Thyroid gland (tissue), 4 donors: ENCODE measurements around the gene INSC. TPM values are rescaled to one million over a fixed set of nuclear protein-coding genes. Genes with fewer than 3 reads are reported as not detected.

Experiments used
- DNase-seq, 2 donors: peaks; one replicate each; pipeline ENCODE4 v3.0.0-alpha.2; 2019
- H3K27ac ChIP-seq, 3 donors: fragments of 200-600 bp; sonication (generic); 1 replicate in 2 of 3; 2 replicates in 1 of 3; pipeline ENCODE4 v1.5.1; 2016 to 2019; ENCODE audit warnings: mild to moderate bottlenecking in 1 of 3, moderate library complexity in 1 of 3
- H3K27me3 ChIP-seq: fragments of 200-600 bp; sonication (generic); one replicate; pipeline ENCODE4 v1.5.1; 2019
- H3K36me3 ChIP-seq, 2 donors: fragments of 200-600 bp; sonication (generic); one replicate each; pipeline ENCODE4 v1.5.1; 2016 to 2019
- H3K4me1 ChIP-seq, 2 donors: fragments of 200-600 bp; sonication (generic); one replicate each; pipeline ENCODE4 v1.5.1; 2017 to 2019
- H3K4me3 ChIP-seq, 3 donors: fragments of 200-600 bp; sonication (generic); replicated peaks in 1 of 3; 1 replicate in 2 of 3; 2 replicates in 1 of 3; pipeline ENCODE4 v1.5.1; 2016; ENCODE audit warnings: mild to moderate bottlenecking in 1 of 3
- H3K9me3 ChIP-seq: fragments of 200-600 bp; sonication (generic); one replicate; pipeline ENCODE4 v1.5.1; 2017
- CTCF ChIP-seq, 6 experiments: fragments of 200-600 bp in 3 of 6; fragments of 450-650 bp in 3 of 6; sonication (generic) in 3 of 6; IDR thresholded peaks; one replicate each; pipeline ENCODE4 v1.5.1; 2016 to 2019; ENCODE audit warnings: antibody characterized with exemption in 6 of 6, mild to moderate bottlenecking in 2 of 6, inconsistent platforms in 1 of 6, moderate library complexity in 1 of 6
- POLR2A ChIP-seq, 2 donors: fragments of 450-650 bp; IDR thresholded peaks; one replicate each; pipeline ENCODE4 v1.6.1; 2017; ENCODE audit warnings: antibody characterized with exemption in 2 of 2, mild to moderate bottlenecking in 2 of 2, moderate library complexity in 1 of 2
- WGBS, 2 donors: methylation state at CpG; one replicate each; pipeline ENCODE4 v1.1.5; 2017; 5-methylcytosine and 5-hydroxymethylcytosine counted together
- intact Hi-C: fragments of 100-400 bp; cut with DNase I; formaldehyde crosslinking; loops from one replicate; pipeline ENCODE4 v1.15.1; 2023
- total RNA-seq, 4 donors: library from RNA; depleted of rRNA; stranded (reverse); fragments of >200 nt; gene quantifications; one replicate each; pipeline ENCODE4 v1.2.3, GENCODE V29; 2016

The INSC gene
- total RNA-seq, 4 donors from 2014 or later: 0.38 to 1.2 (median 0.54) TPM; not detected in 1

- intact Hi-C loops: no loop called here
- Histone ChIP-seq H3K4me1 (peaks cover 6 to 11% of the 10 kb centered on the region in 2 donors), H3K36me3 (no peaks in the 10 kb centered on the region), H3K4me3 (no peak overlapping the region), H3K27ac (no peak overlapping the region), H3K9me3 (no peaks in the 10 kb centered on the region), H3K27me3 (no peaks in the 10 kb centered on the region)
- DNase-seq: no peak
- TF ChIP-seq POLR2A (IDR thresholded peaks at IDR 0.05): no peak
- 93% methylated on average over 10 of the region's 10 CpGs for WGBS, 2 donors
Observed at GRCh38 chr11:15149050-15149449, 34.3 kb downstream of the INSC start.

GRCh38 chr11:15150507-15150906 is 35.8 kb downstream of the INSC start:
- no peaks in the 10 kb centered on the region for H3K27me3 ChIP-seq
- H3K36me3 ChIP-seq: no peaks in the 10 kb centered on the region
- H3K27ac ChIP-seq: no peak overlapping the region
- WGBS, 2 donors: 86 to 92% methylated on average over 1 of the region's 1 CpG
- DNase-seq: no peak
- intact Hi-C loops: no loop called here
- no peak overlapping the region for H3K4me3 ChIP-seq
- no peak for TF ChIP-seq POLR2A (IDR thresholded peaks at IDR 0.05)
- no peak for TF ChIP-seq CTCF (IDR thresholded peaks at IDR 0.05)
- no peaks in the 10 kb centered on the region for H3K9me3 ChIP-seq
- peaks cover 6 to 11% of the 10 kb centered on the region in 2 donors for H3K4me1 ChIP-seq

DNA sequence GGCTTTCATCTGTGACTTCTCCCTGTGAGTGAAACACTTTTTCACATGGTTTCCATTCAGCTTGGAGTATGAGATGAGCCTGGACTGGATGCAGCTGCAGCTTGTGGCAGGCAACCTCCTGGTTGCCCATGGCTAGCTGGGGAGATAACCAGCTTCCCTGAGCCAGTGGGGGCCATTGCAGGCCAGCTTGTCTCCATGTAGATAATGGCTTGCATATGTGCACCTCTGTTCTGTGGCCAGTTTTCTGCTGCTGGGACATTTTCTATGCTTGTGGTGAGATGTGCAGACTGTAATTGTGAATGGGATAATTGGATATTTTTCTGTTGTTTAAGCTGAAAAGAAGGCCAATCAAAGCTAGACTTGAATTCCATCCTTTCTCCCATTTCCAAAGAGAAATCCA is 38.5 kb downstream of the INSC start:
- Histone ChIP-seq H3K27me3 (no peaks in the 10 kb centered on the region), H3K4me3 (no peak overlapping the region), H3K4me1 (peaks cover 0 to 4% of the 10 kb centered on the region in 2 donors), H3K27ac (no peak overlapping the region), H3K9me3 (no peaks in the 10 kb centered on the region), H3K36me3 (no peaks in the 10 kb centered on the region)
- intact Hi-C loops: no loop called here
- DNase-seq: no peak
- TF ChIP-seq POLR2A (IDR thresholded peaks at IDR 0.05) (no peak), CTCF (IDR thresholded peaks at IDR 0.05) (no peak)

DNA sequence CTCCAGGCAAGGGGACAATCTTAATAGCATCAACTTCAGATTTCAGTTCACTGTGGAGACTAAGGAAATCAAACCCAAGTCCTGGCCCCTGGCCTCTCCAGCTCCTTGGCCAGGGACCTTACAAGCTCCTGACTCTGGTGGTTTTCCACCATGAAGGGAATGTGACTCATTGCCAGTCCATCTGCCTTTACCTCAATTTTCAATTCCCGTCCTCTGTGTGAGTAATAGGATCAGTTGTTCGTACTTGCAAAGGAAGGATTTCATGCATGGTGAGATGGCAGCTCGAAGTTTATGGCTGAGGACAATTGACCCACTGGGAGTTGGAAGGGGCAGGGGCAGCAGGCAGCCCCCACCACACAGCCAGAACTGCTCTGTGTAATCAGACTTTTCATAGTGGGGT is 42.5 kb downstream of the INSC start:
- DNase-seq: no peak
- intact Hi-C loops: no loop called here
- 80 to 88% methylated on average over 3 of the region's 3 CpGs for WGBS, 2 donors
- Histone ChIP-seq H3K4me3 (no peak overlapping the region), H3K36me3 (no peaks in the 10 kb centered on the region), H3K27me3 (no peaks in the 10 kb centered on the region), H3K9me3 (no peaks in the 10 kb centered on the region), H3K4me1 (no peaks in the 10 kb centered on the region), H3K27ac (no peak overlapping the region)
- TF ChIP-seq CTCF (IDR thresholded peaks at IDR 0.05) (no peak), POLR2A (IDR thresholded peaks at IDR 0.05) (no peak)

DNA sequence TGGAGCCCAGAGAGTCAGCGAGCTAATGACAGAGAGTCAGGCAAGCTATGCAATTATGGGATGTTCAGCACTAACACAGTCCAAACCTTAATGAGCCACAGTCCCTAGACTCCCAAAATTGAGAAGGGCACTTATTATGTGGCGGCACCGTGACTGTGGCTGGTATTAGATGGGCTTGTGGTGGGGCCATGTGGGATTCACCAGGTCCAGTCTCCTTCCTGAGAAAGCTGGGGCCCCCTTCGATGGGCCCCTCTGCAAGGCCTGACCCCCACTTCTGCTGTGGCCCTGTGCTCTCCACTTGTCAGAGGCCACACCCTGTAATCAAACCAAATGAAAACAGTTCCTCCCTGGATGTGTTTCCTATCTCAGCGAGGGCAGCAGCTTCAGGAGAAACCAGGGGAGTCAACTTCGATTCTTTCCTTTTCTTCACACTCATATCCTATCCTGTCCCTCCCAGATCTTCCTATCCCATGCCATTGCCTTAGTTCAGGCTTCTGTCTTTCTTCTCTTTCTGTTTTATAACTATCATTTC is 42.9 kb downstream of the INSC start:
- no peak overlapping the region for H3K27ac ChIP-seq
- H3K36me3 ChIP-seq: no peaks in the 10 kb centered on the region
- H3K27me3 ChIP-seq: no peaks in the 10 kb centered on the region
- DNase-seq: no peak
- H3K4me3 ChIP-seq: no peak overlapping the region
- H3K9me3 ChIP-seq: no peaks in the 10 kb centered on the region
- TF ChIP-seq CTCF (IDR thresholded peaks at IDR 0.05) (no peak), POLR2A (IDR thresholded peaks at IDR 0.05) (no peak)
- 72 to 75% methylated on average over 6 of the region's 6 CpGs for WGBS, 2 donors
- H3K4me1 ChIP-seq: no peaks in the 10 kb centered on the region
- intact Hi-C loops: no loop called here
